HG03097 (cell line): ENCODE measurements around the gene PPIE.

ENCODE experiments used
- ATAC-seq: cut with Tn5 transposase; IDR thresholded peaks from one replicate; pipeline ENCODE4 v1.9.1; 2021; ENCODE audit not compliant: unreplicated experiment, low FRiP score

PPIE gene

DNA sequence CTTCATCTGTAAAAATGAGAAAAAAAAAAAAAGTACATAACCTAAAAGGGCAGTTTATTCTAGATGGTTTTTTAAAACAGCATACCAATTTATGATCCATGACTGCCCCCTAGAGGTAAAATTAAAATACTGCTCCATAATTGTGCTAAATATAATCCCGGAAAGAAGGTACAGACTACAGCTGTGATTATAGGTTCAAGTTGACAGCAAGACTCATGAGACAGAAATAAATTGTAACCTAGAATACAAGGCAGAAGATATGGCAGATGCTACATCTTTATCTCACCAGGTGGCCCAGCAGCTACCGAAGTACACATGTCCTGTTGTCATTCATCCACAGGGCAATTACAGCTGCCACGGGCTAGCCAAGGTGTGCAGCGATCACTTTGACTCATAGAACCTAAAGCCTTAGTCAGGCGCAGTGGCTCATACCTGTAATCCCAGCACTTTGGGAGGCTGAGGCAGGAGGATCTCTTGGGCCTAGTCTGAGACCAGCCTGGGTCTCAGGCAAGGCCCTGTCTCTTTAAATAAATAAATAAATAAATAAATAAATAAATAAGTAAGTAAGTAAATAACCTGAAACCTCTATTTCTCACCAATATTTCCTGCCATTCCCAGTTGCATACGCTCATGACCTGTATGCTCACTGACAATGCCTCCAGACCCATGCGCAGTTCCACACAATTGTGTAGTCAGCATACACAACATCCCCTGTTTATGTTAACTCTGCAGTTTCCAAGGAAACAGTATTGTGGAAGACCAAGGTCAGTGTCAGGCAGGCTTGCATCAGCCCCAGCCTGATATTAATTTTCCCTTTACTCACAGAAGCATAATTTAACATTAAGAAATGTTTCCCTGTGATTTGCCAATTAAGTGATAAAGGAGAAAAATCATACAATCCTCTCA, 18.3 kb upstream of the PPIE start:
- ATAC-seq: no peak

DNA sequence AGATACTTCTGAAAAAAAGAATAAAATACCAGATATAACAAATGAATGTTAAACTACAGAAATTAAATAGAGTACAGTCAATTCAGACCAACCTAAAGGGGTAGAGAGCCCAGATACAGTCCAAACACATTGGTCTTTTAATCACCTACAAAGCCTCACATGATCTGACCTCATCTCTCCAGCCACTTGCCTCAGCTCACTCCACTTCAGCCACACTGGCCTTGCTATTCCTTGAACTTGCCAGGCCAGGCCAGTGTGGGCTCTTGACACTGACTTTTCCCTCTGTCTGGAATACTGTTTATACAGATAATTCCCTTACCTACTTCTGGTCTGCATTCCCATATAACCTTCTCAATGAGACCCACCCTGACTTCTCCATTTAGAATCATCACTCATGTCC, 17.0 kb upstream of the PPIE start:
- ATAC-seq: no peak

DNA sequence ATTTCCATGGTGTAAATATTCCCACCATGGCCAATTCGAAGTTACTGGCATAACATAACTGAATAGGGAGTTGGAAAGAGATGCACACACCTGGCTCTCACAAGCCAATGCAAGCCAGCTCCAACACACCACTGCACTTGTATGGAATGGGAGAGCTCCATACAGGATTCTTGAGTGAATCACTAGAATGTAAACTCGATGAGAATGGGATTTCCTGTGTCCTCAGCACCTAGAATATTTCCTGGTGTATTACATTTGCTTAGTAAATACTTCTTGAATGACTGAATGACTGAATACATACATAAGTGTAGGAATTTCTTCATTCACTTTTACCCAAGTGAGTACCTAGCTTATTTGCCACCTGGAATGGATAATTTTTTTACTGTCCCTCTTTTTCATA, 16.2 kb upstream of the PPIE start:
- ATAC-seq: no peak

DNA sequence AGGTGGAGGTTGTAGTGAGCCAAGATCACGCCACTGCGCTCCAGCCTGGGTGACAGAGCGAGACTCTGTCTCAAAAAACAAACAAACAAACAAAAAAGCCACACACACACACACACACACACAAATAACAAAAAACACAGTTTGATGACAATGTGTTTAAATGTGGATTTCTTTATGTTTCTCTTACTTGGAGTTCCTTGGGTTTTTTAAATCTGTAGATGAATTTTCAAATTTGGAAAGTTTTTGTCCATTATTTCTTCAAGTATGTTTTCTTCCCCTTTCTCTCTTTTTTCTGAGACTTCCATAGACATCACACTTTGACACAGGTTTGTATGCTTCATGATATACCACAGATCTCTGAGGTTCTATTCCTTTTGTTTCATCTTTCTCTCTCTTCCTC, 12.1 kb upstream of the PPIE start:
- no peak for ATAC-seq

DNA sequence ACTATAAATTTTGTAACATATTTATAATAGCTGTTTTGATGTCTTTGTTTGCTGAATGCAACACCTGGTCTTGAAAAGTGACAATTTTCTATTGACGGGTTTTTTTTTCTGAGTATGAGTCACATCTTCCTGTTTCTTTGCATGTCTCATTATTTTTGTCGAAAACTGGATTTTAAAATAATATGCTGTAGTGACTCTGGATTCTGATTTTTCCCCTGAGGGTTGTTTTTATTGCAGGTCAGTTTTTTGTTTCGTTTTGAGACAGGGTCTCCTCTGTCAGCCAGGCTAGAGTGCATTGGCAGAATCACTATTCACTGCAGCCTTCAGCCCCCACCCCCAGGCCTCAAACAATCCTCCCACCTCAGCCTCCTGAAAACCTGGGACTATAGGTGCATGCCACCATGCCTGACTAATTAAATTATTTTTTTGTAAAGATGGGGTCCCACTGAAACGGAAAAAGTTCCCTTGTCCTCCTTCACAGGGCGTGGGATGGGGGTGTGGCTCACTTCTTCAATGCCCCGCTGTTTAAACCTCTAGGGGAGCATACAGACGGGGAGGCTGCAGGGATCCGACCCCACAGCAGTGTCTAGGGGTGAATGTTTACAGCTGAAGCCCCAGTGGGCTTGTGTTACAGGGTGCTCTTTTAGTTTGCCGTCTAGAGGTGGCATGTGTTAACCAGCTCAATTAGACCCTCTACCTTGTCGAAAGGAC, 11.3 kb upstream of the PPIE start:
- ATAC-seq: no peak

DNA sequence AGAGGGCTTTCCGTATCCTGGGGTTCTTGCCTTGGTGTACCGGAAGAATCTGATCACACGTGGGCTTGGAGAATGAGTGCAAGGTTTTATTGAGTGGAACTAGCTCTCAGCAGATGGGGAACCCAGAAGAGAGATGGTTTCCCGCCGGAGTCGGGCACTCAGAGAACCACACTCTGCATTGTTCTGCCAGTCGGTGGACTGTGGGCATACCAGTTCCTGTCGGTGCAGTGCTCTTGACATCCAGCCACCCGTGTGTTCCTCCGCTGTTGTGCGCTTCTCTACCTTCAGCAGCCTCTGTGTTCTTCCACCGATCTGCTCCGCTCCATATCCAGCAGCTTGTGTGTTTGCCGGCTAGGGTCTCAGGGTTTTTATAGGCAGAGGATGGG, 10.8 kb upstream of the PPIE start:
- ATAC-seq: no peak

DNA sequence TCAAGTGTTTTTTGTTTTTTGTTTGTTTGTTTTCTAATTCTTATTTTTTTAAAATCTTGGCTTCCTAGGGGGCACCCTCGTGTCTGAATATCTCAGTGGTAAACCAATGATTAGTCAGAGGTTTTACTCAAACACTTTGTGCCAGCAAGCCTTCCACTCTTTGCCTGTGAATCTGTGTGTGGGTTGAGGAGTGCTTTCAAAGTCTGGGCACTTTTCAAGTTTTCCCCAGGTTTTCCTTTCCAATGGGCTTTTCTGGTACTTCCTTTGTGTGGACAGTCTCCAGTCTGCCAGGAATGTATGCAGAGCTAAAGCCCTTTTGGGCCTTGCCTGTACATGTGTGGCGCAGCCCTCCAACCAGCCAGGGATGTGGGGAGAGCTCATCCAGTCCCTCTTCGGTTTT, 9.7 kb upstream of the PPIE start:
- ATAC-seq: no peak

DNA sequence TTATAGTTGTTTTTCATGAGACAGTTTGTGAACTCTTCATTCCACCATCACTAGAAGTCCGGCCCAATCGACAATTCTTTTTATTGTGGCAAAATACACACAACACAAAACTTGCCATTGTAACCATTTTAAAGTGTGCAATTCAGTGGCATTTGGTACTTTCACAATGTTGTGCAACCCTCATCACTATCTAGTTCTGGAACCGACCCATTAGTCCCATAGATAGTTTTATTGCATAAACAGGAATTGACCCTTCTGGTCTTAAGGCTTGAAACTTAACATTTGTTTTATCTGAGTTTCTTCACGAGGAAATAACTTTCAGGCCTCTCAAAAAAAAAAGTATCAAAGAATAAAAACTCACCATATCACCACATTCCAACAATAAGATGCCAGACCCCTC, 8.8 kb upstream of the PPIE start:
- ATAC-seq: no peak

DNA sequence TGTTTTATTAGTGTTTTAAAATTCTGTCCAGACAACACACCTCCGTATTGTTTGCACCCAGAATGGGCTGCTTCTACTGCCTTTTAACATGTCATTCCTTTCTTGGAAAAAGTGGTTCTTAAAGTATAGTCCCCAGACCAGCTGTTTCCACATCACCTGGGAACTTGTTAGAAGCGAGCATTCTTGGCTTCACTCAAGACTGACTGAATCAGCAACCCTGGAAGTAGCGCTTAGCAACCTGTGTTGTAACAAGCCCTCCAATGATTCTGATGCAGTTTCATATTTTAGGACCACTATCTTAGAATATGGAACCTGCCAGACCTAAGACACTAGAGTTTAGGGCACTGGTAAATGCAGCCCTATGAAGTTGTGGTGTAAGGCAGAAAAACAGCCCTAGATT, 6.0 kb upstream of the PPIE start:
- no peak for ATAC-seq

DNA sequence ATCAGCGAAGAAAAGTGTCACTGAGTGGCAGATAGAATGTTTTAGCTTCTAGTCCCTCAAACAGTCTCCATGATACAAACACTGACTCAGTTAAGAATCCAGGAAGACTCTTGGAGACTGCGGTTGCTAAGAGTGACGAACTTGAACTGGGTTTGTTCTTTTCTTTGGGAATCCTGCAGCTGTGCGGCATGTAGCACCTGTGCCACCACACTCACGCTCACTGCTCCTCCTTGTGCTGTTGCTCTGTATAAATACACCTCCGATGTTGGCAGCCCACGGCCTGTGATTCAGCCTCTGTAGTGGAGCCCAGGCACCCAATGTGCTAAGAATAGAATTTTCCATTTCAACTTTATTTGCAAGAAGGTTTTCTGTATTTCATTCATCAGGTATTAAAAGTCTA, 5.5 kb upstream of the PPIE start:
- no peak for ATAC-seq

DNA sequence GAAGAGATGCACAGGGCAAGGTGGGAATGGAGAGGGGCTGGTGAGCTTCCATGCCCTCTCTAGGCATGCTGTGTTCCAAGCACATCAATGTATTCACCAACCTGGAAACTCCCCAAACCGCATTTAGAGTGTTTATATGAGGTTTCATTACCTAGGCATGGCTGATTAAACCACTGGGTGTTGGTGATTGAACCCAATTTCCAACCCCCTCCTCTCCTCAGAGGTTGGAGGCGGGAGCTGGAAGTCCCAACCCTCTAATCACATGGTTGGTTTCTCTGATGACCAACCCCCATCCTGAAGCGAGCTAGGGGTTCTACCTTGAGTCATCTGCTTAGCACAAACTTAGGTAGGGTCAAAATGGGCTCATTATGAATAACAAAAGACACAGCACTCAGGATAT, 3.0 kb upstream of the PPIE start:
- ATAC-seq: no peak

DNA sequence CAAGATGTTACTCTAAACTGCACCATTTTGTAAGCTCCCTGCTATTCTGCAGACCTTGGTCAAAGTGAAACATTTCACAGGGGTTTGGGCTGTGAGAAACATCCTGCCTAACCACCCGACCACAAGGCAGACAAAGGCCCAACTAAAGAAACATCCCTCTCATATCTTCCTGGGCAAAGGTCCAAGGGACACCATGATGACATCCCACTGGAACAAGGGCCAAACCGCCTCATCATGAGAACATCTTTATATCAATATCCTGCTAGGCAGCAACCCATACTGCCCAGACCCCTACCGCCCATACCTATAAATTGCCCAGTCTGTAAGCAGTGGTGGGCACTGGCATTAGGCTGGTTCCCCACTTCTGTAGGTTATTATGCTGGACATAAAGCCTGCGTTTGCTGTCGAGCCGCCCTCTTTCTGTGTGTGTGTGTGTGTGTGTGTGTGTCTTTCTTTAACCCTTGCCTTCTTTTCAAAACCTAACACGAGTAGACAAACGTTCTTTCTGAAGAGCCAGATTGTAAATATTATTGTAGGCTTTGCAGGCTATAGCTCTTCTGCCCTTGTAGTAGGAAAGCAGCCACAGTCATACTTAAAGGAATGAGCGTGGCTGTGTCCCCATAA, 1.0 kb upstream of the PPIE start:
- ATAC-seq: no peak

DNA sequence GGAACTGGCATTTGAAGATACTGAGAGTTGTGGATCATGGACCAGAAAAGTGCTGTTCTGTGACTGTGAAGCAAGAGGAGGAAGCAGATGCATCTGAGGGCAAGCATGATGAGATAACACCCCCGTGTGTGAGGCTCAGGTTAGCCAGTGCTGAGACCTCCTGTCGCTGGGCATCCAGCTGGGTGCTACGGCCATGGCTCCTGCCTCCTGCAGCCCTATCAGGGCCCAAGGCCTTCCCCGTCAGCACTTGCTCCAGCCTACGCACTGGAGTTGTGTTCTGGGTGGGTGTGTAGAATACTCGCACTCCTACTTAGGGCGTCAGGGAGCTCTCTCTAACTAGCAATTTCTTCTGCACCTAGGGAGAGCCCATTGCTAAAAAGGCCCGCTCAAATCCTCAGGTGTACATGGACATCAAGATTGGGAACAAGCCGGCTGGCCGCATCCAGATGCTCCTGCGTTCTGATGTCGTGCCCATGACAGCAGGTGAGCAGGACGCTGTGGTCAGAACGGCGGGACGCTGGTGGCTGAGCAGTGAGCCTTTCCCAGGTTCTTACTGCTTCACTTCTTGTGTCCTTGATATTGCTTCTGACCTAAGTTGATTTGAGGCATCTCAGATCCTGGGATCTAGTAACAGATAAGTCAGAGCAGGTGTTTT, 6.5 kb downstream of the PPIE start:
- ATAC-seq: no peak

DNA sequence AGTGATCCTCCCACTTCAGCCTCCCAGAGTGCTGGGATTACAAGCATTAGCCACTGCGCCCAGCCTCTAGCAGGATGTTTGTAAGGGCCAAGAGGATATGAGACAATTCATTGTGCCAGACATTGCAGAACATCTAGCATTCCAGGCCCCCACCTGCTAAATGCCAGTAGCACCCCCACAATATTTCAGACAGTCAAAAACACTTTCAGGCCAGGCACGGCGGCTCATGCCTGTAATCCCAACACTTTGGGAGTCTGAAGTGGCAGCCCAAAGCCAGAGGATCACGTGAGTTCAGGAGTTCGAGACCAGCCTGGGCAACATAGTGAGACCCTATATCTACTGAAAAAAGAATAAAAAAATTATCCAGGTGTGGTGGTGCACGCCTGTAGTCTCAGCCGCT, 12.9 kb downstream of the PPIE start:
- no peak for ATAC-seq

DNA sequence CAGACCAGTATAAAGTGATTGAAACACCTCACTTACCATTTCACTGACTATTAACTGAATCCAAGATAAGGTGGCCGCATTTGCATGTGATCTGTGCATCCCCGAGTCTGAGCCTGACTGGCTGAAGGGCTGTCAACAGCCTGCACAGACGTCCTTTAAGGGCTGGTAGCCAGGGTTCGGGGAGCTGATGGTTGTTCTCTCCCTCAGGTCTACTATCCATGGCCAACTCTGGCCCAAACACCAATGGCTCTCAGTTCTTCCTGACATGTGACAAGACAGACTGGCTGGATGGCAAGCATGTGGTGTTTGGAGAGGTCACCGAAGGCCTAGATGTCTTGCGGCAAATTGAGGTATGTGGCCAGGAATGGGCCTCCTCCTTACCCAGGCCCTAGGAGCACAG, 14.0 kb downstream of the PPIE start:
- ATAC-seq: no peak

DNA sequence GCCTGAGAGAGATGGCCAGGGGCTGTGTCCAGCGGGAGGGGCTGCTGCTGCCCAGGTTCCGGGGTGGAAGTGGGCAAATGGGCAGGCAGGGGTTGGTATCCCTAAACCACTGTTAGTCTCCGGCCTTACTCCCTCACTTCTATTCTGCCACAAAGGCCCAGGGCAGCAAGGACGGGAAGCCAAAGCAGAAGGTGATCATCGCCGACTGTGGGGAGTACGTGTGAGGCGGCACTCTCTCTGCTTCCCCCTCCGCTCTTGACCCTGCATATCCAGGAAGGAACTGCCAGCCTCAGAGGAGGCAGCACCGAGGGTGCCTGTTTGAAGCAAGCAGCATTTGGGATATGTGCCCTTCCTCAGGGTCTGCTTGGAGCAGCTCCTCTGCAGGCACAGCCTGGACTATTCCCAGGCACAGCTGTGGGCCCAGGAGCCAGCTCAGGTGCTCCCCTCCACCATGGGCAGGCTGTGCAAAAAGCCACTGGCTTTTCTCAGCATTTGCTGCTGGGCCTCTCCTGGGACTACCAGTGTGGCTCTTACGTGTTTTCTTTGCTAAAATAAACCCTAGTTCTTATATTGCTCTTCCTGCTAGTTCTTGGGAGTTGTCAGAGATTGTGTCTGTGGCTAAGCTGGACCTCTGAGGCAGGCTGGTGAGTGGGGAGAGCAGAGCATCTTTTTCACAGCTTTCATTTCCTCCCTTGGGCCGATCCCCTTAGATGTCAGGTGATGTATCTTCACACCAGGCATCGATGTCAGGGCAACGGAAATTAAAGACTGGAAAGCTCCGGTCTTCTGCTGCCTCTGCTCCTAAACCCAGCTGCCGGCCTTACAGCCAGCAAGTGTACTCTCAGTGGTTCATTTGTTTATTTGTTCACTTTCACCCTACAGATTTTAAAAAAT, 14.7 kb downstream of the PPIE start:
- no peak for ATAC-seq

DNA sequence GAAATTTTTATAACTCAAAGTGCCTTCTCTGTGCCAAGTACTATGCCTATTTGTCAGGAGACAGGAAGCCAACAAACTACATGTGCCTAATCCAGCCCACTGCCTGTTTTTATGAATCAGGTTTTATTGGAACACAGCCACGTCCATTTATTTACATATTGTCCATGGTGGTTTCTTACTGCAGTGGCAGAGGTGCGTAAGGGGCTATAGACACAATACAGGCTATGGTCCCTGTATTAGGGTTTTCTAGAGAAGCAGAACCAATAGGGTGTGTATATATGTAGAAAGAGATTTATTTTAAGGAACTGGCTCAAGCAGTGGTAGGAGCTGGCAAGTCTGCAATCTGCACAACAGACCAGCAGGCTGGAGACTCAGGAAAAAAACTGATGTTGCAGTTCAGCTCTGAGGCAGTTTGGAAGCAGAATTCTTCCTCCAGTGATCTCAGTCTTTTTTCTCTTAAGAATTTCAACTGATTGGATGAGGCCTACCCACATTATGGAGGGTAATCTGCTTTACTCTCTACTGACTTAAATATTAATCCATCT, 15.4 kb downstream of the PPIE start:
- ATAC-seq: no peak

DNA sequence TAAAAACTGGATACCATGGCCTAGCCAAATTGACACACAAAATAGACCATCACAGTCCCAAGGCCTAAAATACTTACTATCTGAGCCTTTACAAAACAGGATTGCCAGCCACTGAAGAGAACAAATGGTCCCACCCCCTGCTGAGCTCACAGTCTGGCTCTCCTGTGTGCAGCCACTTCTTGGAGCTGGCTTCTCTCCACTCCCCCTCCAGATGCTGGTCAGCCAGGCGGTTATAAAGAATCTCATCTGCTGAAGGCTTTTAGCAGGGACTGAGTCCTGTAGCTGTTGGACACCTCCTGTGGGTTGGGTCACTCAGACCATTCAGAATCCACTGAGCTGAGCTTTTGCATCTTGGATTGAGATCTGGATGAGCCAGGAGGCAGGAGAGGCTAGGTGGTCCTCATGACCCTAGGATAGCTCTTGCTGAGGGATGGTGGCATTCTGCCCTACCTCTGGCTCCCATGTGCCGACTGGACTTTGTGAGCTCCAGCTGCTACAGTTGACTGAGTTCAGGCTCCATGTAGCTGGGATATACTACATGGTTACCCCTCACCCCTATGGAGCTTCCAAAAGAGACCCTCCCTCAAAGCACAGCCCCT, 16.3 kb downstream of the PPIE start:
- ATAC-seq: no peak

DNA sequence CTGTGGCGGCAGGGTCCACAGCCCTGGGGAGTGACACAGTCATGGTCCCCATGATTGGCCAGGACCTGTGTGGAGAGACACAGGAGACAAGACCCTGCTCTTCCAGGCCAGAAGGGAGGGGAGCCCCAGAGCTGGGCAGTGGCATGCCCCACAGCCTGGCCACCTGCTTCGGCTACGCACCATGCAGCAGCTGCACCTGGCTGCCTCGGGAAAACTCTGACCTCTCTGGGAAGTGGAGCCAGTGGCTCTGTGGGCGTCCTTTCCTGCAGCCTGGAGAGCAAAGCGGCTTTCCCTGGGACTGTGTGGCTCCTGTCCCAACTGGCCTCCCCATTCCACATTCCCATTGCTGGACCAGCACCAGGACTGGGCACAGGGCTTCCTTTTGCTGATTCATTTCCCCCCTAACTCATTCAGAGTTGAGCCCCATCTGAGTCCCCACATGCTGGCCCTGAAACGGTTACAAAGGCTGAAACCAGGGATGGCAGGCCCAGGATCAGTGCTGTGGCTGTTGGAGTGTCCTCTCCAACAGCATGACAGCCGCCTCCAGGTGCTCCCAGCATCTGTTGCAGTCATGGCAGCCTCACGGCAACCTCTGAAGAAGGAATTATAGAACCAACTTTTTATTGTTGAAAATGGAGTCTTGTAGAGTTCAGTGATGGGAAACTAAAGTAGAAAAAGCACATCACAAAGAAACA, 17.4 kb downstream of the PPIE start:
- ATAC-seq: no peak
